HG02763 (cell line): Measurements from ENCODE around the gene KCTD11.
"Not testable (repeated sequence)": the region's sequence is repeated elsewhere in the genome, so short reads cannot be mapped to it uniquely, and the experiment has no call there.

Source experiments
- ATAC-seq: cut with Tn5 transposase; IDR thresholded peaks from one replicate; pipeline ENCODE4 v1.9.1; 2021; ENCODE audit warnings: mild to moderate bottlenecking, moderate library complexity; ENCODE audit not compliant: unreplicated experiment

Gene KCTD11

GRCh38 chr17:7341842-7342241 is 10.1 kb upstream of the KCTD11 start:
- no peak for ATAC-seq

GRCh38 chr17:7343250-7343649 is 8.7 kb upstream of the KCTD11 start:
- ATAC-seq, result no peak

GRCh38 chr17:7346761-7347614 is 5.0 kb upstream of the KCTD11 start:
- ATAC-seq, result no peak

GRCh38 chr17:7347630-7348477 is 4.1 kb upstream of the KCTD11 start:
- ATAC-seq, result no peak

- no peak for ATAC-seq
These were observed 3.3 kb upstream of the KCTD11 start for GRCh38 chr17:7348478-7349242.

GRCh38 chr17:7352503-7352889 is 534 bp downstream of the KCTD11 start:
- no peak for ATAC-seq

GRCh38 chr17:7352910-7353635 is 1.1 kb downstream of the KCTD11 start:
- no peak for ATAC-seq

GRCh38 chr17:7354262-7354843 is 2.4 kb downstream of the KCTD11 start:
- no peak for ATAC-seq

- no peak for ATAC-seq
These were observed 3.1 kb downstream of the KCTD11 start, which contains the start of gene TMEM95 for GRCh38 chr17:7355053-7355452. Gene TMEM95 (plus strand): TSS chr17:7355156. CDS start chr17:7355205, 49 bp downstream.

GRCh38 chr17:7355573-7355972 is 3.6 kb downstream of the KCTD11 start:
- ATAC-seq, result no peak

- no peak for ATAC-seq
These were observed 4.1 kb downstream of the KCTD11 start for GRCh38 chr17:7356072-7356549.

GRCh38 chr17:7356756-7357155 is 4.8 kb downstream of the KCTD11 start:
- ATAC-seq, result no peak

GRCh38 chr17:7357381-7357780 is 5.4 kb downstream of the KCTD11 start:
- no peak for ATAC-seq

GRCh38 chr17:7361906-7362305 is 9.9 kb downstream of the KCTD11 start:
- ATAC-seq, result no peak

GRCh38 chr17:7363311-7363710 is 11.3 kb downstream of the KCTD11 start:
- ATAC-seq, result no peak

- not testable (repeated sequence) for ATAC-seq
These were observed 14.0 kb downstream of the KCTD11 start for GRCh38 chr17:7365963-7366362.

GRCh38 chr17:7367083-7367482 is 15.1 kb downstream of the KCTD11 start:
- no peak for ATAC-seq

GRCh38 chr17:7367918-7368598 is 16.1 kb downstream of the KCTD11 start:
- ATAC-seq, result no peak

GRCh38 chr17:7368599-7368994 is 16.6 kb downstream of the KCTD11 start:
- ATAC-seq, result not testable (repeated sequence)
